ENCODE results near the gene CXCL17.

The CXCL17 gene

GRCh38 chr19:42419309-42419708 lies 23.4 kb downstream of the CXCL17 start:
- Histone ChIP-seq H3K9ac (no peak overlapping the region), H3K4me3 (IDR thresholded peaks at IDR 0.05; ENCODE audit: insufficient read depth, low read depth, low read length) (no peak overlapping the region), H3K79me2 (ENCODE audit: insufficient read depth, low read depth) (no peaks in the 10 kb centered on the region), H3K4me2 (no peak overlapping the region), H3K4me1 (ENCODE audit: low read depth, poor library complexity, severe bottlenecking) (peaks cover 8% of the 10 kb centered on the region), H3K27ac (no peak overlapping the region), H3K36me3 (ENCODE audit: insufficient read depth) (no peaks in the 10 kb centered on the region), H2AFZ (ENCODE audit: low read depth) (no peak overlapping the region), H4K20me1 (ENCODE audit: insufficient read depth) (no peaks in the 10 kb centered on the region), H3K27me3 (ENCODE audit: insufficient read depth, low read depth) (no peaks in the 10 kb centered on the region)
- TF ChIP-seq CTCF (conservative IDR thresholded peaks at IDR 0.05; ENCODE audit: low read depth, low read length), result no peak

GRCh38 chr19:42412661-42413076 lies 30.1 kb downstream of the CXCL17 start:
- no peak for TF ChIP-seq CTCF (conservative IDR thresholded peaks at IDR 0.05; ENCODE audit: low read depth, low read length)
- no peaks in the 10 kb centered on the region for H3K79me2 ChIP-seq (ENCODE audit: insufficient read depth, low read depth)
- H3K4me1 ChIP-seq (ENCODE audit: low read depth, poor library complexity, severe bottlenecking), result peaks cover 5% of the 10 kb centered on the region
- H3K27me3 ChIP-seq (ENCODE audit: insufficient read depth, low read depth), result no peaks in the 10 kb centered on the region
- H3K36me3 ChIP-seq (ENCODE audit: insufficient read depth), result no peaks in the 10 kb centered on the region
- no peaks in the 10 kb centered on the region for H4K20me1 ChIP-seq (ENCODE audit: insufficient read depth)
- H3K27ac ChIP-seq, result no peak overlapping the region
- no peak overlapping the region for H3K4me2 ChIP-seq
- H3K4me3 ChIP-seq (IDR thresholded peaks at IDR 0.05; ENCODE audit: insufficient read depth, low read depth, low read length), result no peak overlapping the region
- no peak overlapping the region for H3K9ac ChIP-seq
- H2AFZ ChIP-seq (ENCODE audit: low read depth), result no peak overlapping the region

GRCh38 chr19:42412227-42412626 lies 30.5 kb downstream of the CXCL17 start:
- Histone ChIP-seq H4K20me1 (ENCODE audit: insufficient read depth) (no peaks in the 10 kb centered on the region), H3K4me1 (ENCODE audit: low read depth, poor library complexity, severe bottlenecking) (peaks cover 5% of the 10 kb centered on the region), H3K9ac (no peak overlapping the region), H2AFZ (ENCODE audit: low read depth) (no peak overlapping the region), H3K4me3 (IDR thresholded peaks at IDR 0.05; ENCODE audit: insufficient read depth, low read depth, low read length) (no peak overlapping the region), H3K27me3 (ENCODE audit: insufficient read depth, low read depth) (no peaks in the 10 kb centered on the region), H3K79me2 (ENCODE audit: insufficient read depth, low read depth) (no peaks in the 10 kb centered on the region), H3K4me2 (no peak overlapping the region), H3K27ac (no peak overlapping the region), H3K36me3 (ENCODE audit: insufficient read depth) (no peaks in the 10 kb centered on the region)
- no peak for TF ChIP-seq CTCF (conservative IDR thresholded peaks at IDR 0.05; ENCODE audit: low read depth, low read length)

- H3K9ac ChIP-seq, result no peak overlapping the region
- H3K36me3 ChIP-seq (ENCODE audit: insufficient read depth), result no peaks in the 10 kb centered on the region
- H3K4me1 ChIP-seq (ENCODE audit: low read depth, poor library complexity, severe bottlenecking), result peaks cover 5% of the 10 kb centered on the region
- H3K4me3 ChIP-seq (IDR thresholded peaks at IDR 0.05; ENCODE audit: insufficient read depth, low read depth, low read length), result no peak overlapping the region
- H2AFZ ChIP-seq (ENCODE audit: low read depth), result no peak overlapping the region
- no peaks in the 10 kb centered on the region for H3K79me2 ChIP-seq (ENCODE audit: insufficient read depth, low read depth)
- no peak overlapping the region for H3K27ac ChIP-seq
- H4K20me1 ChIP-seq (ENCODE audit: insufficient read depth), result no peaks in the 10 kb centered on the region
- no peak overlapping the region for H3K4me2 ChIP-seq
- H3K27me3 ChIP-seq (ENCODE audit: insufficient read depth, low read depth), result no peaks in the 10 kb centered on the region
- TF ChIP-seq CTCF (conservative IDR thresholded peaks at IDR 0.05; ENCODE audit: low read depth, low read length), result no peak
Observed at GRCh38 chr19:42411581-42412178, 31.1 kb downstream of the CXCL17 start.

Data from KMS-11 (cell line).